GM21619 (cell line): ENCODE results near the gene BFAR.
"Not testable (repeated sequence)": the region's sequence is repeated elsewhere in the genome, so short reads cannot be mapped to it uniquely, and the experiment has no call there.

ENCODE experiments used
- ATAC-seq: cut with Tn5 transposase; IDR thresholded peaks from one replicate; pipeline ENCODE4 v1.9.1; 2021; ENCODE audit not compliant: unreplicated experiment

BFAR gene

GRCh38 chr16:14632693-14633569, at the start of gene BFAR:
Gene BFAR (plus strand): TSS chr16:14632951. CDS start chr16:14644347, 11,396 bp downstream.
- peak; percentile 79 for ATAC-seq

- no peak for ATAC-seq
Observed at GRCh38 chr16:14585287-14585686, 47.5 kb upstream of the BFAR start.

GRCh38 chr16:14586637-14587305, 46.0 kb upstream of the BFAR start:
- no peak for ATAC-seq

- no peak for ATAC-seq
Observed at GRCh38 chr16:14600164-14600563, 32.6 kb upstream of the BFAR start.

GRCh38 chr16:14602443-14602963, 30.2 kb upstream of the BFAR start:
- no peak for ATAC-seq

GRCh38 chr16:14606102-14606501, 26.6 kb upstream of the BFAR start:
- ATAC-seq: peak; percentile 43

GRCh38 chr16:14608111-14608566, 24.6 kb upstream of the BFAR start:
- ATAC-seq: peak; percentile 47

GRCh38 chr16:14608604-14609003, 24.1 kb upstream of the BFAR start:
- ATAC-seq: peak; percentile 12

GRCh38 chr16:14609716-14610115, 23.0 kb upstream of the BFAR start:
- no peak for ATAC-seq

GRCh38 chr16:14611660-14612059, 21.1 kb upstream of the BFAR start:
- no peak for ATAC-seq

- ATAC-seq: no peak
Observed at GRCh38 chr16:14613991-14614390, 18.8 kb upstream of the BFAR start.

- ATAC-seq: no peak
Observed at GRCh38 chr16:14616280-14616679, 16.5 kb upstream of the BFAR start.

- ATAC-seq: no peak
Observed at GRCh38 chr16:14618566-14618965, 14.2 kb upstream of the BFAR start.

- ATAC-seq: no peak
Observed at GRCh38 chr16:14627078-14627477, 5.7 kb upstream of the BFAR start.

GRCh38 chr16:14628806-14629611, 3.7 kb upstream of the BFAR start:
- ATAC-seq: no peak

GRCh38 chr16:14629612-14629918, 3.2 kb upstream of the BFAR start:
- peak; percentile 10 for ATAC-seq

- peak; percentile 45 for ATAC-seq
Observed at GRCh38 chr16:14629919-14630619, 2.7 kb upstream of the BFAR start, which contains the start of gene PARN. Gene PARN (minus strand): TSS chr16:14630260. CDS start chr16:14630125, 135 bp downstream.

- ATAC-seq: not testable (repeated sequence)
Observed at GRCh38 chr16:14630620-14631330, 2.0 kb upstream of the BFAR start.

GRCh38 chr16:14634389-14634725, 1.6 kb downstream of the BFAR start:
- ATAC-seq: no peak
